GM23338 (cell line): ENCODE results near the gene ZBP1. TPM values are rescaled to one million over a fixed set of nuclear protein-coding genes. Genes with fewer than 3 reads are reported as not detected.

ENCODE experiments used
- ATAC-seq: fragments of 200-7000 bp; cut with Tn5 transposase; 3 replicates; pipeline ENCODE4 v1.9.1; 2020
- DNase-seq: peaks from one replicate; pipeline ENCODE4 v3.0.0-alpha.2; 2015; ENCODE audit warnings: low spot score
- H2AFZ ChIP-seq: fragments of 200-600 bp; sonication (generic); 2 replicates; pipeline ENCODE4 v1.8.0; 2016; ENCODE audit warnings: antibody characterized with exemption, mild to moderate bottlenecking, moderate library complexity
- H3F3A ChIP-seq: fragments of 200-600 bp; sonication (generic); replicated peaks from 2 replicates; pipeline ENCODE4 v1.8.0; 2017; ENCODE audit warnings: antibody characterized with exemption, mixed run types, low read depth
- H3K27ac ChIP-seq: fragments of 200-600 bp; sonication (generic); 2 replicates; pipeline ENCODE4 v1.6.1; 2016; ENCODE audit warnings: low read depth
- H3K27me3 ChIP-seq: fragments of 200-600 bp; sonication (generic); 2 replicates; pipeline ENCODE4 v1.8.0; 2016; ENCODE audit warnings: mild to moderate bottlenecking, mixed run types, moderate library complexity; ENCODE audit not compliant: insufficient read depth
- H3K36me3 ChIP-seq: fragments of 200-600 bp; sonication (generic); 2 replicates; pipeline ENCODE4 v1.8.0; 2016; ENCODE audit warnings: mild to moderate bottlenecking; ENCODE audit not compliant: insufficient read depth
- H3K4me1 ChIP-seq: fragments of 200-600 bp; sonication (generic); 2 replicates; pipeline ENCODE4 v1.8.0; 2016; ENCODE audit warnings: mild to moderate bottlenecking, moderate library complexity; ENCODE audit not compliant: insufficient read depth
- H3K4me2 ChIP-seq: fragments of 200-600 bp; sonication (generic); 2 replicates; pipeline ENCODE4 v1.7.1; 2017; ENCODE audit warnings: mixed run types
- H3K4me3 ChIP-seq: fragments of 200-600 bp; sonication (generic); 2 replicates; pipeline ENCODE4 v1.6.1; 2016; ENCODE audit warnings: mixed run types
- H3K79me2 ChIP-seq: fragments of 200-600 bp; sonication (generic); replicated peaks from 2 replicates; pipeline ENCODE4 v1.8.0; 2017; ENCODE audit warnings: mild to moderate bottlenecking; ENCODE audit not compliant: insufficient read depth
- H3K9me2 ChIP-seq: fragments of 200-600 bp; sonication (generic); 2 replicates; pipeline ENCODE4 v1.8.0; 2017; ENCODE audit not compliant: insufficient read depth
- H4K20me1 ChIP-seq: fragments of 200-600 bp; sonication (generic); replicated peaks from 2 replicates; pipeline ENCODE4 v1.8.0; 2017; ENCODE audit warnings: mild to moderate bottlenecking; ENCODE audit not compliant: insufficient read depth
- H3K27ac Mint-ChIP-seq: 2 replicates; pipeline ENCODE4 v1.8.0; 2020; ENCODE audit warnings: inconsistent platforms, mild to moderate bottlenecking, moderate library complexity, mixed read lengths
- H3K27me3 Mint-ChIP-seq: 3 replicates; pipeline ENCODE4 v1.8.0; 2022; ENCODE audit warnings: low read depth, mild to moderate bottlenecking, moderate library complexity, mixed read lengths, inconsistent platforms; ENCODE audit not compliant: insufficient read depth, poor library complexity
- H3K36me3 Mint-ChIP-seq: 3 replicates; pipeline ENCODE4 v1.8.0; 2021; ENCODE audit warnings: low read depth, mild to moderate bottlenecking, inconsistent platforms, moderate library complexity, mixed read lengths
- H3K4me1 Mint-ChIP-seq: 3 replicates; pipeline ENCODE4 v1.8.0; 2020; ENCODE audit warnings: mild to moderate bottlenecking, inconsistent platforms, mixed read lengths
- H3K4me3 Mint-ChIP-seq: 3 replicates; pipeline ENCODE4 v1.8.0; 2021; ENCODE audit warnings: moderate library complexity, mild to moderate bottlenecking, inconsistent platforms, mixed read lengths
- H3K9me3 Mint-ChIP-seq: 3 replicates; pipeline ENCODE4 v1.8.0; 2020; ENCODE audit warnings: moderate library complexity, mild to moderate bottlenecking, inconsistent platforms, mixed read lengths
- CREB1 ChIP-seq: fragments of 250-450 bp; sonication (Bioruptor Pico); IDR thresholded peaks from 2 replicates; pipeline ENCODE4 v1.5.0; 2020; ENCODE audit warnings: low read depth, mild to moderate bottlenecking, moderate library complexity
- CTCF ChIP-seq, 2 experiments: fragments of 200-600 bp in 1 of 2; sonication (generic) in 1 of 2; conservative IDR thresholded peaks; 2 replicates each; pipeline versions ENCODE4 v1.5.1 to v1.6.1; 2016 to 2017; ENCODE audit warnings: antibody characterized with exemption in 2 of 2, low read depth in 2 of 2, mild to moderate bottlenecking in 2 of 2, moderate library complexity in 1 of 2
- EZH2 ChIP-seq: fragments of 200-600 bp; sonication (generic); IDR thresholded peaks from one replicate; pipeline ENCODE4 v1.8.0; 2017; ENCODE audit warnings: antibody characterized with exemption, mild to moderate bottlenecking, low read depth; ENCODE audit not compliant: unreplicated experiment
- EZH2phosphoT487 ChIP-seq: fragments of 200-600 bp; sonication (generic); IDR thresholded peaks from one replicate; pipeline ENCODE4 v1.8.1; 2018; ENCODE audit warnings: antibody characterized with exemption; ENCODE audit not compliant: unreplicated experiment
- NANOG ChIP-seq: IDR thresholded peaks from 2 replicates; pipeline ENCODE4 v1.6.1; 2016; ENCODE audit warnings: antibody characterized with exemption, borderline replicate concordance
- POLR2AphosphoS5 ChIP-seq: IDR thresholded peaks from 2 replicates; pipeline ENCODE4 v1.6.1; 2016; ENCODE audit warnings: antibody characterized with exemption, low read depth
- REST ChIP-seq: IDR thresholded peaks from one replicate; pipeline ENCODE4 v1.6.1; 2018; ENCODE audit warnings: antibody characterized with exemption; ENCODE audit not compliant: unreplicated experiment
- STAT1 ChIP-seq: IDR thresholded peaks from one replicate; pipeline ENCODE4 v1.6.1; 2016; ENCODE audit warnings: antibody characterized with exemption; ENCODE audit not compliant: unreplicated experiment
- ZNF114 ChIP-seq: fragments of 250-450 bp; sonication (Bioruptor Pico); IDR thresholded peaks from 2 replicates; pipeline ENCODE4 v1.5.0; 2020; ENCODE audit warnings: mild to moderate bottlenecking, moderate library complexity
- ZNF331 ChIP-seq: fragments of 250-450 bp; sonication (Bioruptor Pico); IDR thresholded peaks from 2 replicates; pipeline ENCODE4 v1.5.0; 2020; ENCODE audit warnings: low read depth, mild to moderate bottlenecking, moderate library complexity
- ZNF462 ChIP-seq: fragments of 250-450 bp; sonication (Bioruptor Pico); IDR thresholded peaks from 2 replicates; pipeline ENCODE4 v1.5.0; 2020; ENCODE audit warnings: mild to moderate bottlenecking, moderate library complexity
- polyA plus RNA-seq: library from polyadenylated mRNA; unstranded; fragments of >200 nt; fragmentation: Nextera tagmentation; extraction: Ambion mirVana; gene quantifications from 2 replicates; pipeline ENCODE4 v1.2.1, GENCODE V29; 2016
- total RNA-seq: library from RNA; depleted of rRNA; stranded (reverse); fragments of >200 nt; shearing (Covaris generic); gene quantifications from 2 replicates; pipeline ENCODE4 v1.2.3, GENCODE V29; 2014
- TF ChIP-seq, protein P1 (sequence below): IDR thresholded peaks from 2 replicates; pipeline ENCODE4 v1.6.1; 2016; ENCODE audit warnings: antibody characterized with exemption

The ZBP1 gene
- total and polyA plus RNA-seq, 2 experiments from 2014 or later, result not detected

DNA sequence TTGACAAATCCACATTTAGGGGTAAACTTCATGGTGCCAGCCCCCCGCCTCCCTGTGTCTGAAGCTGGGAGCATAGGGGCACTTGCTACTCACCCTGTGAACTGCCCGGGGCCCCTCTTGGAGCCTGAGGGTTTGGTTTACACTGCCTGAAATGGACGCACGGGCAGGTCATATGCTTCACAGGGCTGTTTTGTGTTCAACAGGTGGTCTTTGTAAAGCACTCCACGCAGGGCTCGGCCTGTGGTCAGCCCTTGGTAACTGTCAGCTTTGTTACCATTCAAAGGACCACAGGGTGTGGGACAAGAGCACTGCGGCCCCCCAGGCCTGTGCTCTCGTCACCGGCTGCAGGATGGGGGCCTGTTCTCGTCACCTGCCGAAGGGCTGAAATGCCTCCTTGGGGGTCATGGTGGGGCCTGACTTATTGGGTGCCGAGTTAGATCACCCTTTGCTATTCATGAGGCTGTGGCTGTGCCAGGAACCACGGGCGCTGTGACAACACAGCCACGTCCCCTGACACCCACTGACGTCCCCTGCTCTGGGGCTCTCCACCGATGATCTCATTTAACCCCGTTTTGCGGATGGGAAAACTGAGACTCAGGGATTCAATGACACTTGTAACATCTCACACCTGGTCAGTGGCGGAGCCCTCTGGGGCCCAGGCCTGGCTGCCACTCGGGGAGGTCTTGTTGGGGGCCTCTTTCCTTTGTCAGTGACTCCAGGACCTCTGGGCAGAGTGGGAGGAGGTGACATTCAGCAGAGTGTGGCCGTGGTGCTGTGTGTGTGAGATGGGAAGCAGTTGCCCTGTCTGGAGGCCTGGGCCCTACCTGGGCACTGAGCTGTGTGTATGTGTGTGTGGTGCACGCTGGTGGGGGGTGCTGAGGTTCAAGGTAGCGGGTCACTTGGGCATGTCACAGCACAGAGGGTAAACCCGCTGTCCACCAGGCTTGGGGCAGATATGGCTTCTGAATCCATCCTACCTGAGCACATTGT, 24.9 kb downstream of the ZBP1 start:
- Mint-ChIP-seq H3K36me3 (no peaks in the 10 kb centered on the region), H3K9me3 (no peaks in the 10 kb centered on the region; the same call in 2 of the 3 replicates), H3K27me3 (peaks cover 15% of the 10 kb centered on the region), H3K27ac (no peak overlapping the region), H3K4me3 (no peak overlapping the region), H3K4me1 (peaks cover 10% of the 10 kb centered on the region)
- ATAC-seq, result no peak
- Histone ChIP-seq H3K36me3 (no peaks in the 10 kb centered on the region), H3F3A (0 out of 2 replicates have a peak, but pooled peaks cover 3% of the 10 kb centered on the region), H3K79me2 (no peaks in the 10 kb centered on the region), H3K4me3 (no peak overlapping the region), H3K9me2 (no peaks in the 10 kb centered on the region), H3K27me3 (no peaks in the 10 kb centered on the region), H4K20me1 (no peaks in the 10 kb centered on the region), H2AFZ (no peak overlapping the region), H3K27ac (no peak overlapping the region), H3K4me2 (no peak overlapping the region), H3K4me1 (no peaks in the 10 kb centered on the region; the same call in 1 of the 2 replicates)
- DNase-seq, result no peak
- TF ChIP-seq CREB1 (CRISPR knock-in tag) (no peak), STAT1 (no peak), EZH2 (no peak), NANOG (no peak), ZNF331 (no peak), REST (no peak), ZNF114 (CRISPR knock-in tag) (no peak), ZNF462 (CRISPR knock-in tag) (no peak), EZH2phosphoT487 (no peak), CTCF (conservative IDR thresholded peaks at IDR 0.05; ENCODE audit: low read depth in 2 of 2) (no peak), POLR2AphosphoS5 (no peak)
- TF ChIP-seq, protein P1, sequence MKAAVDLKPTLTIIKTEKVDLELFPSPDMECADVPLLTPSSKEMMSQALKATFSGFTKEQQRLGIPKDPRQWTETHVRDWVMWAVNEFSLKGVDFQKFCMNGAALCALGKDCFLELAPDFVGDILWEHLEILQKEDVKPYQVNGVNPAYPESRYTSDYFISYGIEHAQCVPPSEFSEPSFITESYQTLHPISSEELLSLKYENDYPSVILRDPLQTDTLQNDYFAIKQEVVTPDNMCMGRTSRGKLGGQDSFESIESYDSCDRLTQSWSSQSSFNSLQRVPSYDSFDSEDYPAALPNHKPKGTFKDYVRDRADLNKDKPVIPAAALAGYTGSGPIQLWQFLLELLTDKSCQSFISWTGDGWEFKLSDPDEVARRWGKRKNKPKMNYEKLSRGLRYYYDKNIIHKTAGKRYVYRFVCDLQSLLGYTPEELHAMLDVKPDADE, result no peak
